GM19351 (cell line): ENCODE results near the gene DSTYK.
"Not testable (repeated sequence)": the region's sequence is repeated elsewhere in the genome, so short reads cannot be mapped to it uniquely, and the experiment has no call there.

ENCODE experiments used
- ATAC-seq: cut with Tn5 transposase; IDR thresholded peaks from one replicate; pipeline ENCODE4 v1.9.1; 2021; ENCODE audit warnings: mild to moderate bottlenecking, moderate library complexity; ENCODE audit not compliant: unreplicated experiment

Gene DSTYK

GRCh38 chr1:205217418-205217817, 5.9 kb upstream of the DSTYK start:
- no peak for ATAC-seq

- no peak for ATAC-seq
Observed at GRCh38 chr1:205216588-205216987, 5.1 kb upstream of the DSTYK start.

GRCh38 chr1:205214756-205215155, 3.3 kb upstream of the DSTYK start:
- ATAC-seq, result no peak

GRCh38 chr1:205211839-205212536, 486 bp upstream of the DSTYK start:
- ATAC-seq, result peak; percentile 43

GRCh38 chr1:205210756-205211168, 740 bp downstream of the DSTYK start:
- ATAC-seq, result no peak

- ATAC-seq, result no peak
Observed at GRCh38 chr1:205208811-205209210, 2.7 kb downstream of the DSTYK start.

- ATAC-seq, result no peak
Observed at GRCh38 chr1:205205055-205205454, 6.4 kb downstream of the DSTYK start.

GRCh38 chr1:205204552-205204951, 7.0 kb downstream of the DSTYK start:
- ATAC-seq, result no peak

- ATAC-seq, result no peak
Observed at GRCh38 chr1:205199931-205200299, 11.6 kb downstream of the DSTYK start.

- no peak for ATAC-seq
Observed at GRCh38 chr1:205199090-205199930, 12.2 kb downstream of the DSTYK start.

- ATAC-seq, result no peak
Observed at GRCh38 chr1:205192287-205192686, 19.2 kb downstream of the DSTYK start.

GRCh38 chr1:205191622-205192021, 19.9 kb downstream of the DSTYK start:
- no peak for ATAC-seq

GRCh38 chr1:205190845-205191577, 20.5 kb downstream of the DSTYK start:
- ATAC-seq, result no peak

GRCh38 chr1:205189131-205189530, 22.4 kb downstream of the DSTYK start:
- ATAC-seq, result no peak

- ATAC-seq, result no peak
Observed at GRCh38 chr1:205188596-205188995, 22.9 kb downstream of the DSTYK start.

GRCh38 chr1:205188098-205188497, 23.4 kb downstream of the DSTYK start:
- ATAC-seq, result no peak

- no peak for ATAC-seq
Observed at GRCh38 chr1:205187420-205187819, 24.1 kb downstream of the DSTYK start.

- no peak for ATAC-seq
Observed at GRCh38 chr1:205186191-205186590, 25.3 kb downstream of the DSTYK start.

GRCh38 chr1:205183676-205184335, 27.7 kb downstream of the DSTYK start:
- no peak for ATAC-seq

- ATAC-seq, result no peak
Observed at GRCh38 chr1:205182930-205183329, 28.6 kb downstream of the DSTYK start.

- ATAC-seq, result not testable (repeated sequence)
Observed at GRCh38 chr1:205180331-205180730, 31.2 kb downstream of the DSTYK start.
